ENCODE measurements around the gene DDX6.
A peak's percentile ranks its signal among the peaks of the same experiment; 100 is the strongest.
"Not testable (repeated sequence)": the region's sequence is repeated elsewhere in the genome, so short reads cannot be mapped to it uniquely, and the experiment has no call there.

The DDX6 gene

DNA sequence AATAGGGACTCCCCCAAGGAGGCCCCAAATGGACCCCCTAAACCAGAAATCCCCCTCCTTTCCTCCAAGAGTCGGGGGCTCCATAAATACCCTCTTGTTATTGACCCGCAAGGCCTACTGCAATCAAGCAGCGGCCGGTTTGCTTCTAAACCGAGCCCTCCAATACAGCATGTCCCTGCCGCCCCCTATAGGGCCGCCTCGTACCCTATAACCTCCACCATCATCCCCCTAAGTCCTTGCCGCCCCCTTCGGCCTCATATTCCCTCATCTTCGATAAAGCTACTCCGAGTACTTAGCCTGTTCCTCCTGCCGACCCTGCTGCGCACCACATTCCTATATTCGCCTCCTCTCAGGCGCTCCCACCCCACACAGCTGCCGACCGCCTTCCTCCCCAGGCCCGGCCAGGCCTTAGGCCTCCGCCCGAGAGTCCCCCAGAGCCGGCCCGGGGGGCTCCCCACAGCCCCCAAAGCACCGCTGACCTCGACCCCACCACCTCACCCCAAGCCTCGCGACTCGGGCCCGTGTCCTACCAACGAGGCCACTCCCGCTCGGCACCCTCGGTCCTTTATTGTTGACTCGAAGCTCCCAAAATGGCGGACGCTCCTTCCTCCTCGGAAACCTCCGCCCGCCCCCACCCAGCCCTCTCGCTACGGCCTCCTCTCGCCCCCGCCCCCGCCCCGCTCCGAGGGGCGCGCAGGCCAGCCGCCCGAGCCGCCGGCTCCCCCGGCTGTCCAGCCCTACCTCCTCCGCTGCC, 430 bp downstream of the DDX6 start:
- peak; percentile 91 for DNase-seq

- no peak for DNase-seq
Observed at GRCh38 chr11:118789501-118790356, 1.2 kb downstream of the DDX6 start.

DNA sequence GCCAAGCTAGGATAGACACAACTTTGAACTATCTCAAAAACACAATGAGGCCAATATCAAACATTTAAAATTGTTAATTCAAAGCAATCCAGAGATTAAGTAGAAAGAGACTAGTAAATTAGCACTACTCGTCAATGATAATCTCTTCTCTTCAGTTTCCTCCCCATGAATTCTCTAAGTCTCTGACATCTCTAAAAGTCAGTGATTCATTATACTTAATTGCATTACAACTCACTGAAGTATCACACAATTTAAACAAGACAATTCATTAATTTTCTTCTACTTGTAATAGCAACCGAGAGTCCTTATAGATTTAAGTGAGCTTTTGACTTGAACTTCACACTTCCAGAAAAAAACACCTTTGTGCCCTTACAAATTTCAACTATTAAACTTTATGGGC, 4.3 kb downstream of the DDX6 start:
- DNase-seq = no peak

- DNase-seq = no peak
Observed at GRCh38 chr11:118785362-118785761, 5.6 kb downstream of the DDX6 start.

GRCh38 chr11:118783724-118784495, 7.1 kb downstream of the DDX6 start:
- no peak for DNase-seq

GRCh38 chr11:118783324-118783723, 7.6 kb downstream of the DDX6 start:
- not testable (repeated sequence) for DNase-seq

GRCh38 chr11:118778898-118779297, 12.1 kb downstream of the DDX6 start:
- DNase-seq = no peak

- no peak for DNase-seq
Observed at GRCh38 chr11:118774032-118774431, 16.9 kb downstream of the DDX6 start.

GRCh38 chr11:118771547-118772288, 19.2 kb downstream of the DDX6 start:
- DNase-seq = peak; percentile 64

DNA sequence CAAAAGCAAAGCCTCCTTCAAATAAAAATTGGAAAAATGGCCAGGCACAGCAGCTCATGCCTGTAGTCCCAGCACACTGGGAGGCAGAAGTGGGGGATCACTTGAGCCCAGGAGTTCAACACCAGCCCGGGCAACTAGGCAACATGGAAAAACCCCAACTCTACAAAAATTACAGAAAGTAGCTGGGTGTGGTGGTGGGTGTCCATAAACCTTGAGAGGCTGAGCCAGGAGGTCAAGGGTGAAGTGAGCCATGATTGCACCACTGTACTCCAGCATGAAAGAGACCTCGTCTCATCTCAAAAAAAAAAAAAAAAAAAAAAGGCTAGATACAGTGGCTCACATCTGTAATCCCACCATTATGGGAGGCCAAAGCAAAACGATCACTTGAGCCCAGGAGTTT, 22.3 kb downstream of the DDX6 start:
- DNase-seq = no peak

GRCh38 chr11:118766035-118766434, 24.9 kb downstream of the DDX6 start:
- DNase-seq = no peak

DNA sequence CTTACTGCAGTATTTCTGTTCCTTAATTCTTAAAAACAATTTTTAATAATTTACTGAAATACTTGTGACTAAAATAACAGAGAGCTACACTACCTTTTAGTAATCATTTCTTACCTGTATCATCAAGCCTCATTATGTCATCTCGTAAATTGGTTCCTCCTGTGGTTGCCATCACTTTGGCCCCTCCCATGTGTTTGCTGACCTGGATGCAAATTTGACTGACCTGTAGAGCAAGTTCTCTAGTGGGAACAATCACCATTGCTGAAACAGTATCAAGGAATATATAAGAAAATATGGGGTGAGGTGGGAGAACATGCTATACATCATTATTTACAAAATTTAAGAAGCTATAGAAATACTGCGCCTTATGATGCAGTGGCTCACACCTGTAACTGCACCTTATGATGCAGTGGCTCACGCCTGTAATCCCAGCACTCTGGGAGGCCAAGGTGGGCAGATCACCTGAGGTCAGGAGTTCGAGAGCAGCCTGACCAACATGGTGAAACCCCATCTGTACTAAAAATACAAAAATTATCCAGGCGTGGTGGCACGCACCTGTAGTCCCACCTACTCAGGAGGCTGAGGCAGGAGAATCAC, 25.8 kb downstream of the DDX6 start:
- not testable (repeated sequence) for DNase-seq

GRCh38 chr11:118763041-118763440, 27.9 kb downstream of the DDX6 start:
- DNase-seq = no peak

DNA sequence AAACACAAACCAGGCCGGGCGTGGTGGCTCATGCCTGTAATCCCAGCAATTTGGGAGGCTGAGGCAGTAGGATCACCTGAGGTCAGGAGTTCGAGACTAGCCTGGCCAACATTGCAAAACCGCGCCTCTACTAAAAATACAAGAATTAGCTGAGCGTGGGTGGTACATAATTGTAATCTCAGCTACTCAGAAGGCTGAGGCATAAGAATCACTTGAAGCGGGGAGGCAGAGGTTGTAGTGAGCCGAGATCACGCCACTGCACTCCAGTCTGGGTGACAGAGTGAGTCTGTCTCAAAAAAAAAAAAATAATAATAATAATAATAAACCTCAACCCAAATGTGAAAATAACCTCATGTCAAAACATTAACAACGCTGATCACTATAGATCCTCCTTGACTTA, 29.0 kb downstream of the DDX6 start:
- not testable (repeated sequence) for DNase-seq

DNA sequence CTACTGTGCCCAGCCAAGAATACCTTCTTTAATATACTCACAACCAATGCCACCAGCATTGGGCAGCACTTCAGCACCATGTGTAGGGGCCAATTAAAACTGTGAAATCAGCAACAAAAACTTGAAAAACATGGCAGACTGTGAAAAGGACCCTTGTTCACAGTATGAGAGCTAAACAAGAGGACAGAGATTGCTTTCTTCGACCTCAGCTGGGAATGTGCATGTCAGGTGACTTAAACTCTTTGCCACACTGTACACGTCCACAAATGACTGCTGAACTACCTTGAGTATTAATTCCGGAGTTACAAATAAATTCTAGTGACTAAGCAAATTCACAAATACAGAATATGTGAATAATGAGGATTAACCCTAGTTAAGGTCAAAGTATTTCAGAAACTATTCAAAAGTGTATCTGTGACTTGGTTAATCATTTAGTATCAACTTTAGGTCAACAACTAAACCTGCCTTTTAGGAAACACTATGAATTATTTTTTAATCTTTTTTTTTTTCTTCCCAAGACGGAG, 33.0 kb downstream of the DDX6 start:
- DNase-seq = no peak

- DNase-seq = no peak
Observed at GRCh38 chr11:118752654-118753053, 38.3 kb downstream of the DDX6 start.

DNA sequence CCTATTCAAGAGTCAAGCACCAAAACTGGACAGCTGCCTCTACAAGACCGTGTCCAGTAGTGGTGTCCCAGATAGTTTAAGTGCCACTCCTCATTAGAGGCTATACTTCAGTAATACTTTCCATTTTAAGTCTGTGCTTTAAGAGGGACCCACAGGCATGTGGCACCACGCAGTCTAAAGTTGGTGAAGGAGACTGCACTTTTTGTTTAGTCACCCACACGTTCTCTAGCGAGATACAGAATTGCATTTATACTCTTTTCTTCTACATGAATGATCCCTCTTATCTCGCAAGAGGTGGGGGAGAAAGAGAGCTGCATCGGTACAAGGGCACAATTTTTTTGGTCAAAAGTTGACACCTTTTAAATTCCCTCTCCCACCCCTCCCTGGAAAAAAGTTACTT, 41.5 kb downstream of the DDX6 start:
- DNase-seq = no peak

DNA sequence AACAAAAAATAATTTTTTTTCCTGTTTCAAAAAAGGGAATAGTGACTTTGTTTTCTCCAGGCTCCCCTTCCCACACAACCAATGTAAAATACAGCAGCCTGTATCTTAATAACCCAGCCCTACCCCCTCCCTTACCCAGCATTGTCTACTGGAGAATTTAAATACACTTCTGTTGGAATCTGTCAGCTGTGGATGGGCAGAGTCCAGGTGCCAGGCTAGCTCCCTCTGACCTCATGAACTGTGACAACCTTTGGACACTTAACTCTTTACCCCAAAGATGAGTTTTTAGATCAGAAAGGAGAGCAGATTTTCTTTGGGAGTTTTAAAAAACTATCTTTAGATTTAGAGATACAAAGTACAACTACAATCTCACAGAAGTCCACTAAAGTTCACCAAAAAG, 42.9 kb downstream of the DDX6 start:
- no peak for DNase-seq

GRCh38 chr11:118746988-118747585, 43.9 kb downstream of the DDX6 start:
- no peak for DNase-seq

DNA sequence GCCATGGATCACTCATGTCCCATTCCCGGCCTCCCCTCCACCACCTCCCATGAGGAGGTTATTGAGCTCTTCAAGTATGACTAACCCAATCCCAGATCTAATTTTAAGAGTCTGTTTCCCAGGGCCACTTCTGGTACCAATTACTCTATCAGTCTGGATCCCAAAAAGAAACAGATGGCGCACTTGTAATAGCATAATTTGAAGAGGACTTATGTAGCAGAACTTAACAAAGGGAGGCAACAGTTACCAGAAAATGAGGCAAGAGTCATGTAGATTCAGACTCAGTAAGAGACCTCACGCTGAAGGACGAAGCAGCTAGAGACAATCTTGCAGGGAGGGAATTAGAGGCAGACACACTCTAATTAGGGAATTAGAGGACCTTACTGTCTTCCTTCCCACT, 46.9 kb downstream of the DDX6 start:
- DNase-seq = no peak

GRCh38 chr11:118742304-118742703, 48.7 kb downstream of the DDX6 start:
- DNase-seq = no peak

DNA sequence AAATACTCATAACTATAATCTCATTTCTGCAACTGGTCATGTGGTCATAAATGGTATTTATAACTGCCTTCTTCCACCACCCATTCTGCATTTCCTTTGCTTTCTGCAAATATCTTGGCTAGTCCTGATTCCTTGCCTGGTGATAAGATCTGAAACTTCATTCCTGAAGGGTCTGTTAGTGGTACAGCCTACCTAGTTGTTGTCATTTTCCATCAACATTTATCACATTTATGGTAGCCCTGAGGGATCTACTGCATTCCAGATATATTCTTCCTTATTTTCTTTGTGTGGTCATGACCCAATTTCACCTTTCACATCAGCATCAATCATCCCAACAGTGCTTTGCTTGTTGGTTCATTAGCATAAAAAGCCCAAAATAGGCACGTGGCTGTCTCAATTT, 50.1 kb downstream of the DDX6 start:
- DNase-seq = no peak
